Smooth muscle cell (in vitro differentiated cells): ENCODE results near the gene MAEL. TPM values are rescaled to one million over a fixed set of nuclear protein-coding genes. Genes with fewer than 3 reads are reported as not detected.

Source experiments
- DNase-seq: peaks from one replicate; lab custom pipeline; 2025; ENCODE audit not compliant: unreplicated experiment; lab: John Stamatoyannopoulos, UW
- H2AFZ ChIP-seq: fragments of 200-600 bp; sonication (generic); 2 replicates; pipeline ENCODE4 v1.6.0; 2016; ENCODE audit warnings: antibody characterized with exemption, low read depth, mild to moderate bottlenecking
- H3F3A ChIP-seq: fragments of 200-600 bp; sonication (generic); 2 replicates; pipeline ENCODE4 v1.6.0; 2017; ENCODE audit warnings: antibody characterized with exemption, low read depth
- H3K27ac ChIP-seq: fragments of 200-600 bp; sonication (generic); 2 replicates; pipeline ENCODE4 v1.5.1; 2016; ENCODE audit warnings: low read depth, mild to moderate bottlenecking
- H3K27me3 ChIP-seq: fragments of 200-600 bp; sonication (generic); 2 replicates; pipeline ENCODE4 v1.6.1; 2016; ENCODE audit warnings: low read depth, mild to moderate bottlenecking
- H3K36me3 ChIP-seq: fragments of 200-600 bp; sonication (generic); 2 replicates; pipeline ENCODE4 v1.5.1; 2016; ENCODE audit warnings: low read depth
- H3K4me1 ChIP-seq: fragments of 200-600 bp; sonication (generic); 2 replicates; pipeline ENCODE4 v1.5.1; 2016; ENCODE audit warnings: low read depth
- H3K4me2 ChIP-seq: fragments of 200-600 bp; sonication (generic); 2 replicates; pipeline ENCODE4 v1.6.0; 2016; ENCODE audit warnings: mild to moderate bottlenecking
- H3K4me3 ChIP-seq: fragments of 200-600 bp; sonication (generic); 2 replicates; pipeline ENCODE4 v1.5.1; 2016; ENCODE audit warnings: mild to moderate bottlenecking
- H3K79me2 ChIP-seq: fragments of 200-600 bp; sonication (generic); 2 replicates; pipeline ENCODE4 v1.6.0; 2016; ENCODE audit warnings: low read depth, mild to moderate bottlenecking
- H3K9ac ChIP-seq: fragments of 200-600 bp; sonication (generic); 2 replicates; pipeline ENCODE4 v1.6.0; 2016; ENCODE audit warnings: low read depth
- H3K9me3 ChIP-seq: fragments of 200-600 bp; sonication (generic); replicated peaks from 2 replicates; pipeline ENCODE4 v1.5.1; 2016; ENCODE audit warnings: low read depth
- H4K20me1 ChIP-seq: fragments of 200-600 bp; sonication (generic); 2 replicates; pipeline ENCODE4 v1.6.0; 2016; ENCODE audit warnings: low read depth
- CTCF ChIP-seq: fragments of 200-600 bp; sonication (generic); IDR thresholded peaks from 2 replicates; pipeline ENCODE4 v1.5.1; 2017; ENCODE audit warnings: borderline replicate concordance, mild to moderate bottlenecking, antibody characterized with exemption; ENCODE audit not compliant: insufficient read depth, poor library complexity, severe bottlenecking
- WGBS: methylation state at CpG from one replicate; pipeline ENCODE4 v1.1.7; 2016; ENCODE audit warnings: low lambda C conversion rate; 5-methylcytosine and 5-hydroxymethylcytosine counted together
- polyA plus RNA-seq: library from polyadenylated mRNA; unstranded; fragments of >200 nt; fragmentation: Nextera tagmentation; extraction: Ambion mirVana; gene quantifications from 2 replicates; pipeline ENCODE4 v1.2.1, GENCODE V29; 2016
- total RNA-seq: library from RNA; depleted of rRNA; stranded (reverse); fragments of >200 nt; gene quantifications from 2 replicates; pipeline ENCODE4 v1.2.3, GENCODE V29; 2014

The MAEL gene
- total and polyA plus RNA-seq, 2 experiments from 2014 or later = 0.27 TPM; not detected in 1

- no peaks in the 10 kb centered on the region for H3K4me1 ChIP-seq
- WGBS = 86% methylated on average over 8 of the region's 8 CpGs
- H3F3A ChIP-seq = no peaks in the 10 kb centered on the region
- no peaks in the 10 kb centered on the region for H4K20me1 ChIP-seq
- H2AFZ ChIP-seq = no peak overlapping the region
- DNase-seq = no peak
- H3K36me3 ChIP-seq = no peaks in the 10 kb centered on the region
- H3K4me3 ChIP-seq = no peak overlapping the region
- H3K9ac ChIP-seq = no peak overlapping the region
- no peaks in the 10 kb centered on the region for H3K79me2 ChIP-seq
- no peak for TF ChIP-seq CTCF
- H3K4me2 ChIP-seq = no peak overlapping the region
- no peaks in the 10 kb centered on the region for H3K27me3 ChIP-seq
- H3K9me3 ChIP-seq = no peaks in the 10 kb centered on the region
- H3K27ac ChIP-seq = no peak overlapping the region
Measured at GRCh38 chr1:167065471-167065870, 76.4 kb downstream of the MAEL start.

DNA sequence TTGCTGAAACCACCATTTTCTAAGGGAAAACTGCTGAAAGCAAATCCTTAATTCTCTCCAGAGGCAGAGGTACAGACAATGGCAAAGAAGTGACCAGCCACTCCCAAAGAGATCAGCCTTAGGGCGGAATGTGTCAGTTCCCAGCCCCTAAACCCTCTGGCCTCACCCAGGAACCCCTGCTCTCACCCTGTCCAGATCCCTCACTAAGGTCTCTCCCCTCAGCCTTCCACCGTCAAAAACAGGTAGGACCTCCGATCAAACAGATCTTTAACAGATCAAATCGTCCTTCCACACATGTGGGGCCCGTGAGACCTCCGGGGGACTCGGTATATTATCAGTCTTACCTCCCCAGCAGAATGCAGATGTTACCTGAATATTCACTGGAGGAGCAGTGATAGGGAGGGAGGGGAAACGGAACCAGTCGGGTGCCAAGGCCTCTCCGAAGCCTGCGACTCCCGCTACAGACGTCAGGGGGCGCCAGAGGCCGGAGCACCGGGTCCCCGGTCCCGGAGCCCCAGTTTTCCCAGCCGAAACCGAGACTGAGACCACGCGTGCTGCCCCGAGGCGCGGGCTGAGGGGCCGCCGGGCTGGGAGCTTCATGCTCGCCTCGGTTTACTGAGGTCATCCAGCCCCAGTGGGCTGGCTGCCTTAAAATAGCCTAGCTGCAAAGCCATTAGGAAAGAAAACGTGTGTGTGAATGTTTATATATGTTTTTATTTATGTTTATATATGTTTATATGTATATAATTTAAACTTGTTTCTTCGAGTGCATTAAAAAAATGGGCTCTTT, 77.4 kb downstream of the MAEL start:
- Histone ChIP-seq H2AFZ (peak overlapping the region; percentile 94), H4K20me1 (no peaks in the 10 kb centered on the region), H3K9me3 (no peaks in the 10 kb centered on the region), H3K4me3 (peak overlapping the region; percentile 56), H3K36me3 (no peaks in the 10 kb centered on the region), H3K4me1 (no peaks in the 10 kb centered on the region), H3K4me2 (peak overlapping the region; percentile 99), H3K27ac (no peak overlapping the region), H3K79me2 (no peaks in the 10 kb centered on the region), H3K9ac (peak overlapping the region; percentile 33), H3F3A (no peaks in the 10 kb centered on the region), H3K27me3 (no peaks in the 10 kb centered on the region)
- 8% methylated on average over 31 of the region's 31 CpGs for WGBS
- peak; percentile 98 for TF ChIP-seq CTCF
- DNase-seq = peak; percentile 62

GRCh38 chr1:167067904-167068303, 78.8 kb downstream of the MAEL start:
- no peaks in the 10 kb centered on the region for H3K79me2 ChIP-seq
- no peak overlapping the region for H3K4me2 ChIP-seq
- no peak overlapping the region for H3K4me3 ChIP-seq
- TF ChIP-seq CTCF = no peak
- H3K36me3 ChIP-seq = no peaks in the 10 kb centered on the region
- DNase-seq = no peak
- no peaks in the 10 kb centered on the region for H3K27me3 ChIP-seq
- H3K27ac ChIP-seq = no peak overlapping the region
- H3K9ac ChIP-seq = no peak overlapping the region
- no peaks in the 10 kb centered on the region for H3F3A ChIP-seq
- no peaks in the 10 kb centered on the region for H4K20me1 ChIP-seq
- no peak overlapping the region for H2AFZ ChIP-seq
- WGBS = 83% methylated on average over 3 of the region's 3 CpGs
- no peaks in the 10 kb centered on the region for H3K4me1 ChIP-seq
- H3K9me3 ChIP-seq = no peaks in the 10 kb centered on the region

GRCh38 chr1:167068761-167069160, 79.7 kb downstream of the MAEL start:
- no peak overlapping the region for H3K4me2 ChIP-seq
- WGBS = 93% methylated on average over 13 of the region's 13 CpGs
- no peaks in the 10 kb centered on the region for H4K20me1 ChIP-seq
- no peaks in the 10 kb centered on the region for H3K27me3 ChIP-seq
- no peaks in the 10 kb centered on the region for H3K4me1 ChIP-seq
- H3K4me3 ChIP-seq = no peak overlapping the region
- H3K79me2 ChIP-seq = no peaks in the 10 kb centered on the region
- H3K36me3 ChIP-seq = no peaks in the 10 kb centered on the region
- no peaks in the 10 kb centered on the region for H3K9me3 ChIP-seq
- H3K9ac ChIP-seq = no peak overlapping the region
- H3F3A ChIP-seq = no peaks in the 10 kb centered on the region
- no peak overlapping the region for H3K27ac ChIP-seq
- no peak for DNase-seq
- H2AFZ ChIP-seq = no peak overlapping the region
- no peak for TF ChIP-seq CTCF
